NCI-H2196 treated with DMSO at 0.1 percent for 48 hours (cell line): Measurements from ENCODE around the gene SNX24.

Experiments
- DNase-seq: peaks from one replicate; lab custom pipeline; 2025; ENCODE audit not compliant: unreplicated experiment; lab: John Stamatoyannopoulos, UW

The SNX24 gene

GRCh38 chr5:122999947-123000563 is 154.6 kb downstream of the SNX24 start:
- DNase-seq: no peak

GRCh38 chr5:123000731-123001130 is 155.3 kb downstream of the SNX24 start:
- peak; percentile 3 for DNase-seq

GRCh38 chr5:123001808-123002207 is 156.4 kb downstream of the SNX24 start:
- DNase-seq: no peak

GRCh38 chr5:123007182-123007581 is 161.8 kb downstream of the SNX24 start:
- no peak for DNase-seq

GRCh38 chr5:123007754-123008153 is 162.3 kb downstream of the SNX24 start:
- no peak for DNase-seq

GRCh38 chr5:123012321-123012720 is 166.9 kb downstream of the SNX24 start:
- DNase-seq: no peak

- no peak for DNase-seq
These were observed 169.3 kb downstream of the SNX24 start for GRCh38 chr5:123014689-123015088.

GRCh38 chr5:123028222-123028621 is 182.8 kb downstream of the SNX24 start:
- no peak for DNase-seq

GRCh38 chr5:123033157-123033671 is 187.8 kb downstream of the SNX24 start:
- DNase-seq: no peak

- peak; percentile 45 for DNase-seq
These were observed 190.0 kb downstream of the SNX24 start for GRCh38 chr5:123035360-123035917.

GRCh38 chr5:123035918-123036390 is 190.5 kb downstream of the SNX24 start:
- no peak for DNase-seq

- peak; percentile 29 for DNase-seq
These were observed 191.1 kb downstream of the SNX24 start, which contains the start of gene PPIC for GRCh38 chr5:123036391-123037103. Gene PPIC (minus strand): TSS chr5:123036725. CDS start chr5:123036625, 100 bp downstream.

GRCh38 chr5:123037104-123037418 is 191.6 kb downstream of the SNX24 start:
- no peak for DNase-seq

GRCh38 chr5:123039673-123040072 is 194.3 kb downstream of the SNX24 start:
- DNase-seq: no peak

GRCh38 chr5:123044926-123045617 is 199.7 kb downstream of the SNX24 start:
- no peak for DNase-seq

- no peak for DNase-seq
These were observed 200.8 kb downstream of the SNX24 start for GRCh38 chr5:123046222-123046621.

- no peak for DNase-seq
These were observed 202.3 kb downstream of the SNX24 start for GRCh38 chr5:123047706-123048105.

GRCh38 chr5:123051206-123051605 is 205.8 kb downstream of the SNX24 start:
- DNase-seq: no peak
